HG02943 (cell line): ENCODE data around the gene PARL.
"Not testable (repeated sequence)": the region's sequence is repeated elsewhere in the genome, so short reads cannot be mapped to it uniquely, and the experiment has no call there.

Experiments used
- ATAC-seq: cut with Tn5 transposase; IDR thresholded peaks from one replicate; pipeline ENCODE4 v1.9.1; 2021; ENCODE audit warnings: mild to moderate bottlenecking, low read depth, moderate library complexity; ENCODE audit not compliant: unreplicated experiment

Gene PARL

DNA sequence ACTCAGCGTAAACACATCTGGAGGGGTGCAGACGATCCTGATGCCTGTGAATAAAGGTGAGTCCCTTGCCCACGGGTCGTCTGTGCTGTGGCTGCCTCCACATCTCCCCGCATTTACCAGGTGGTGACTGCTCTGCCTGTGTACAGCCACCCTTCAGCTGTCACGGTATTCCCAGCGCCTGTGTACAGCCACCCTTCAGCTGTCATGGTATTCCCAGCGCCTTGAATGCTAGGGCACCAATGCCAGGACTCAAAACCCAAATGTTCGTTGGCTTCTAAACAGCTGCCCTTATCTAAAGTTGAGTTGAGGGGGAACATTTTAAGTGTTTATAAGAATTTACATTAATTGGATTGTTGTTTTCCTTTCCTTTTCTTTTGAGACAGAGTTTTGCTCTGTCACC is 86.7 kb downstream of the PARL start:
- ATAC-seq, result no peak

DNA sequence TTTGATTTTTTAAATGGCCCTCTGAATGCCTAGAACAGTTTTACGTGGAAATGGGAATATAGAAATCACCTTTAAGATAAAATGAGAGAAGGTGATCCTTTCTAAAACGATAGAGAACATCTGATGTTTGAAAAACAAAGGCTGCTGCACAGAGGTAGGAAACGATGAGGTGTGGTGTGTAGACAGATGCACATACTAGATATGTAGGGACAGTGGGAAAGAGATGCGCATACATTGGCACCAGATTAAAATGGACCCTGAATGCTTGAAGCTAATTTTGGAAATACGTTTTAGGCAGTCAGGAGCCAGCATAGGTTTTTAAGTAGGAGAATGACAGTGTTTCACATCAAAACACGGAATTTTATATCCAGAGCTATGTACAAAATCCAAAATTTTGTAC is 88.3 kb downstream of the PARL start:
- no peak for ATAC-seq

DNA sequence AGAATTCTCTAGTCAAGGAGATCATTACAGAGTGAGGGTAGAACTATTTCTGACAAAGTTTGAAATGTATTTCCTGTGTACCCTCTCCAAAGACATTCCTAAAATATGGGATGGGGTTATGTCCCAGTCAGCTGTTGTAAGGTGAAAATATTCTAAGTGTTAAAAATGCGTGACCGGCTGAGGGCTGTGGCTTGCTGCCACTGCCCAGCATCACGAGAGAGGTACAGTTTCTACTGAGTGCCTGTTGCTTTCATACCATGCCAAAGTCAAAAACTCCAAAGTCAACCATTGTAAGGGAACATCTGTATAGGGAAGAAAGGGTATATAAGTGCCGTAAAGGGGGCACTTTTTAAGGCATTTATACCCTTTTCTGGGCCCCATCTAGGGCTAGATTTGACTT is 90.2 kb downstream of the PARL start:
- no peak for ATAC-seq

DNA sequence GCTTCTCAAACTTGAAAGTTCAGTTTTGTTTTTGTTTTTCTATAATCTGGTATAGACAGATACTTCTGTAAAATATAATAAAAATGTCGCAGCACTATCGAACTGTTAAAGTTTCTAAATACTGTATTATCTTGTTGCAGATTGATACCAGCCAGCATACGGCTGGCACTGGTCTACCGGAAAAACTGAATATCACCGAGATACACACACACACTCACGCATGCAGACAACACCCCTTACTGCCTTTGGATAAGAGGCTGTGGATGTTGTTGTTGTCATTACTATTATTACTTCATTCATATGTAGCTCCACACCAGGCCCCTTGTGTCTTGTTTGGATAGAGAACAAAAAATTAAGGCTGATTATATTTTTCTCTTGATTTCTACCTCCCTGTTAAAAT is 91.7 kb downstream of the PARL start:
- ATAC-seq, result no peak

DNA sequence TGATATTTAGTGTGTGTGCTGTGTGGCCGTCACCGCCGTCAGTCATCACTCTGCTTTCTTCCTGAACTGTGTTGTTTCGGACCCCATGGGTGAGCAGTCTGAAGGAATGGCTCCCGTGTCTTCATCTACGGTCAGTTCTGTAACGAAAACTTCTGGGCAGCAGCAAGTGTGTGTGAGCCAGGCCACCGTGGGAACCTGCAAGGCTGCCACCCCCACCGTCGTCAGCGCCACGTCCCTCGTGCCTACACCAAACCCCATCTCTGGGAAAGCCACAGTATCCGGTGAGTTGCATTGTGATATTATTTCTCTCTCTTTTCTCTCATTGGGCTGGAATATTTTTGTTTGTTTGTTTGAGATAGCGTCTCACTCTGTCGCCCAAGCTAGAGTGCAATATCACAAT is 94.0 kb downstream of the PARL start:
- ATAC-seq, result no peak

DNA sequence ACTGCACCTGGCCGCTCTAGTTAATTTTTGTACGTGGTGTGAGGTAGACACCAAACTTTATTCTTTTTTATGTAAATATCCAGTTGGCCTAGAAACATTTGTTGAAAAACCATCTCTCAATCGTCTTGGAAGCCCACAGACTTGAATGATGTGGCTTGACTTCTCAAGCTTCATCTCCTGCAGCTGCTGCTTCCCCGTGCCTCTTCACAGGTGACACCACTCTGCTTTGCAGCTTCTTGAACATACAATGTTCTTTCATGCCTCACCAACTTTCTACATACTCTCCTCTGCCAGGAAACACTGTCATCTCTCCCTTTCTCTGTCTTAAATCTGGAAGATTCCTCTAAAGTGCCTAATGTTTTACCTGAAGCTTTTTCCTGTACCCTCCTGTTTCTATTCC is 94.9 kb downstream of the PARL start:
- ATAC-seq, result no peak

DNA sequence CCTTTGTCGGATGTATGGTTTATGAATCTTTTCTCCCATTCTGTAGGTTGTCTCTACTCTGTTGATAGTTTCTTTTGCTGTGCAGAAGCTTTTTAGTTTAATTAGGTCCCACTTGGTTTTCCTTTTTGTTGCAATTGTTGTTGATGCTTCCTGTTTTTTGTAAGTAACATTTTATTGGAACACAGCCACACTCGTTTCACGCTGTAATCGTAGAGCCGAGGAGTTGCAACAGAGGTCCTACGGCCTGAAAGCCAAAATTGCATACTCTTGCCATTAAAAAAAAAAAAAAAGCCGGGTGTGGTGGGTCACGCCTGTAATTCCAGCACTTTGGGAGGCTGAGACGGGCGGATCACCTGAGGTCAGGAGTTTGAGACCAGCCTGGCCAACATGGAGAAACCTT is 100.2 kb downstream of the PARL start:
- ATAC-seq, result not testable (repeated sequence)

DNA sequence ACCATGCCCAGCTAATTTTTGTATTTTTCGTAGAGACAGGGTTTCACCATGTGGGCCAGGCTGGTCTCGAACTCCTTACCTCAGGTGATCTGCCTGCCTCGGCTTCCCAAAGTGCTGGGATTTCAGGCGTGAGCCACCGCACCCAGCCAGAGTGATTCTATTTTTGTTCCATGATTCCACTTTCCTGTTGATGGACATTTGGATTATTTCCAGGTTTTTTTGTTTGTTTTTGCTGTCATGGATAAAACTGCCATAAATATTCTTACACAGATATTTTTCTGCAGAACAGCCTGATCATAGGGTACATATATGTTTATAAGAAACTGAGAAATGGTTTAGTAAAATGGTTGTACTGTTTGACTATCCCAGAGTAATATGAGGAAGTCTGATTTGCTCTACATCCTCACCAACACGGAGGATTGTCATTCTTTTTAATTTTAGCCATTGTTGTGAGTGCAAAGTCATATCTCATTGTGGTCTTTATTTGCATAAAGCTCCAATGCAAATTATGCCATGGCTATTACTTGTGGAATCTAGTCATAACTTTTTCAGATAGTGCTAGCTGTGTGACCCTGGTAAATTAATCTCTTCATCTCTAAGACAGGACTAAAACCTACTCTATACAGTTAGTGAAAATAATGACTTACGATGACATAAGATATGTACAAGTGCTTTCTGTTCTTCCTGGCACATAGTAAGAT is 102.0 kb downstream of the PARL start:
- no peak for ATAC-seq

DNA sequence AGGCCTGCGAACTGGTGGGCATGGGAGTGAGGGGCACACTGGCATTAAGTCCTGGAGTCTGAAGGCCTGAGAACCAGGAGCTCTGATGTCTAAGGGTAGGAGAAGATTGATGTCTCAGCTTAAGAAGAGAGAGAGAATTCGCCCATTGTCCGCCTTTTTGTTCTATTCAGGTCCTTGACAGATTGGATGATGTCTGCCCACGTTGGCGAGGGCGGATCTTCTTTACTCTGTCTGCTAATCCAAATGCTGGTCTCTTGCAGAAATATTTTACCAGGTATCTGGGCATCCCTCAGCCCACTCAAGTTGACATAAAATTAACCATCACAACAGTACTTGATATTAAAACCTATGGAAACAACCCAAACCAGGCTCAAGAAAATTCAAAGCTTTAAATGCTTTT is 103.4 kb downstream of the PARL start:
- ATAC-seq, result no peak

DNA sequence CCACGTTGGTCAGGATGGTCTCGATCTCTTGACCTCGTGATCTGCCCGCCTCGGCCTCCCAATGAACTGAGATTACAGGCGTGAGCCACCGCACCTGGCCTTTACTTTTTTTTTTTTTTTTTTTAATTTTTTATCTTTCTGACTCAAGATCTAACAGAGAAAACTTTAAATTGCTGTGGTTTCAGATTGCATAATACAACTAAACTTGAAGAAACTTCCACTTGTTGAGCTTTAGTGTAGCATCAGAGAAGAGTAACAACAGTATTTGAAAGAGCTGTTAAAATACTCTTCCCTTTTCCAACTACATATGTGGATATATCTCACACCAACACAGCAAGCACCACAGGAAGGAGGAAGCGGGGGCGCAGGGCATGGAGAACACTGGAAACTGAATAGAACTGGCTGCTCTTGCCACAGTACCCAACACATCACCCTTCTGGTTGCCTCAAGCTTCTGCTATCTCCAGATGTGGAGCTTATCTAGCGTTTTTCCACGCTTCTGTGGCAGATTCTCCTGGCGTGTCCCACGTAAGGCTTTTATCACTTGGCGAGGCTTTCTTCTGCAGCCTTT is 104.7 kb downstream of the PARL start:
- ATAC-seq, result no peak
